CD4-positive, alpha-beta T cell treated with Interleukin-12 subunit alpha and Interleukin-12 subunit beta, for 1 hour (primary cell): ENCODE measurements around the gene OR6C70.
"Not testable (repeated sequence)": the region's sequence is repeated elsewhere in the genome, so short reads cannot be mapped to it uniquely, and the experiment has no call there.

Source experiments
- DNase-seq: peaks from one replicate; pipeline ENCODE4 v3.0.0-alpha.2; 2020

Gene OR6C70

GRCh38 chr12:55470088-55470829 is at the start of gene OR6C70:
Gene OR6C70 (minus strand): TSS chr12:55470138. CDS start chr12:55470138, 0 bp downstream.
- DNase-seq, result no peak

- DNase-seq, result no peak
Observed at GRCh38 chr12:55516391-55516790, 46.5 kb upstream of the OR6C70 start.

- no peak for DNase-seq
Observed at GRCh38 chr12:55515696-55516095, 45.8 kb upstream of the OR6C70 start.

GRCh38 chr12:55501601-55502000 is 31.7 kb upstream of the OR6C70 start:
- no peak for DNase-seq

- no peak for DNase-seq
Observed at GRCh38 chr12:55499810-55500252, 29.9 kb upstream of the OR6C70 start.

- no peak for DNase-seq
Observed at GRCh38 chr12:55499231-55499630, 29.3 kb upstream of the OR6C70 start.

GRCh38 chr12:55495490-55495889 is 25.6 kb upstream of the OR6C70 start:
- DNase-seq, result no peak

- DNase-seq, result no peak
Observed at GRCh38 chr12:55492078-55492477, 22.1 kb upstream of the OR6C70 start, which contains the start of gene OR6C68. Gene OR6C68 (plus strand): TSS chr12:55492378. CDS start chr12:55492378, 0 bp downstream.

- not testable (repeated sequence) for DNase-seq
Observed at GRCh38 chr12:55484284-55484683, 14.3 kb upstream of the OR6C70 start.

GRCh38 chr12:55479136-55479535 is 9.2 kb upstream of the OR6C70 start:
- not testable (repeated sequence) for DNase-seq

GRCh38 chr12:55472264-55472663 is 2.3 kb upstream of the OR6C70 start:
- DNase-seq, result no peak

- no peak for DNase-seq
Observed at GRCh38 chr12:55469291-55469690, 647 bp downstream of the OR6C70 start.

- DNase-seq, result no peak
Observed at GRCh38 chr12:55467836-55468235, 2.1 kb downstream of the OR6C70 start.

- not testable (repeated sequence) for DNase-seq
Observed at GRCh38 chr12:55464926-55465325, 5.0 kb downstream of the OR6C70 start.

GRCh38 chr12:55448825-55449224 is 21.1 kb downstream of the OR6C70 start:
- no peak for DNase-seq

GRCh38 chr12:55446326-55446725 is 23.6 kb downstream of the OR6C70 start:
- no peak for DNase-seq

- DNase-seq, result no peak
Observed at GRCh38 chr12:55445357-55445756, 24.6 kb downstream of the OR6C70 start.

- DNase-seq, result no peak
Observed at GRCh38 chr12:55443776-55444175, 26.2 kb downstream of the OR6C70 start, which contains the start of gene OR6C2. Gene OR6C2 (plus strand): TSS chr12:55444076. CDS start chr12:55452214, 8,138 bp downstream.

GRCh38 chr12:55441233-55441632 is 28.7 kb downstream of the OR6C70 start:
- DNase-seq, result not testable (repeated sequence)

GRCh38 chr12:55428331-55429243 is 41.4 kb downstream of the OR6C70 start:
- no peak for DNase-seq

GRCh38 chr12:55425954-55426353 is 44.0 kb downstream of the OR6C70 start, which contains the start of gene OR6C76:
Gene OR6C76 (plus strand): TSS chr12:55426254. CDS start chr12:55426254, 0 bp downstream.
- DNase-seq, result no peak

GRCh38 chr12:55420307-55420962 is 49.5 kb downstream of the OR6C70 start:
- no peak for DNase-seq
